HEK293T (cell line): ENCODE measurements around the gene TSPAN6.

Experiments
- ARNT ChIP-seq: fragments of 450-650 bp; IDR thresholded peaks from 2 replicates; pipeline ENCODE4 v1.6.1; 2017; ENCODE audit warnings: mild to moderate bottlenecking
- BHLHE40 ChIP-seq: fragments of 450-650 bp; IDR thresholded peaks from 2 replicates; pipeline ENCODE4 v1.6.1; 2016; ENCODE audit warnings: mild to moderate bottlenecking, moderate library complexity, borderline replicate concordance
- CTBP1 ChIP-seq: fragments of 450-650 bp; IDR thresholded peaks from 2 replicates; pipeline ENCODE4 v1.6.1; 2016; ENCODE audit warnings: borderline replicate concordance
- ELF4 ChIP-seq: fragments of 450-650 bp; IDR thresholded peaks from 2 replicates; pipeline ENCODE4 v1.6.1; 2017; ENCODE audit warnings: antibody characterized with exemption
- FOXK2 ChIP-seq: fragments of 450-650 bp; IDR thresholded peaks from 2 replicates; pipeline ENCODE4 v1.6.1; 2016; ENCODE audit warnings: mild to moderate bottlenecking
- FOXM1 ChIP-seq: fragments of 450-650 bp; IDR thresholded peaks from 2 replicates; pipeline ENCODE4 v1.6.1; 2017; ENCODE audit warnings: mild to moderate bottlenecking, borderline replicate concordance
- HDGF ChIP-seq: fragments of 450-650 bp; IDR thresholded peaks from 2 replicates; pipeline ENCODE4 v1.6.1; 2017; ENCODE audit warnings: antibody characterized with exemption, borderline replicate concordance
- LEF1 ChIP-seq: fragments of 450-650 bp; IDR thresholded peaks from 2 replicates; pipeline ENCODE4 v1.6.1; 2017; ENCODE audit warnings: mild to moderate bottlenecking, borderline replicate concordance
- NFRKB ChIP-seq: fragments of 450-650 bp; IDR thresholded peaks from 2 replicates; pipeline ENCODE4 v1.6.1; 2016; ENCODE audit warnings: mild to moderate bottlenecking, moderate library complexity
- SP1 ChIP-seq: fragments of 450-650 bp; IDR thresholded peaks from 2 replicates; pipeline ENCODE4 v1.6.1; 2017
- TARDBP ChIP-seq: fragments of 450-650 bp; IDR thresholded peaks from 2 replicates; pipeline ENCODE4 v1.6.1; 2016
- TF ChIP-seq, protein P1 (sequence below): fragments of 450-650 bp; IDR thresholded peaks from 2 replicates; pipeline ENCODE4 v1.6.1; 2016

DNA sequence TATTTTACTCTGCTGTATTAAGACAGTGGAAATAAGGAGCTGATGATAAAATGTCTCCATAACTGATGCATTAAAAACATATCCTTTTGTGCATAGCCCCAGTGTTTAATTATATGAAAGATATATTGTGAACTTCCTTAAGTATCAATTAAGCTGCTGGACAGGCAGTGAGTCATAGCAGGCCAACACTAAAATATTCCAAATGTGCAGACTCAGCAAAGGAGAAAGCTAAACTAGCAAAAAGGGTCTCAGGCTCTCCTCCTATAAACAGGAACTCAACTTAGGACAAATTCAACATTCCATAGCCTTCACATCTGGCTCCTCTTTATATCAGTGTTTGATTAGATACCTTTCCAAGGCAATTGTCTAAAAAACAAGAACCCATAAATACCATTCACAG is 36.3 kb downstream of the TSPAN6 start:
- TF ChIP-seq SP1: no peak
- no peak for TF ChIP-seq FOXM1
- no peak for TF ChIP-seq HDGF
- no peak for TF ChIP-seq ELF4
- no peak for TF ChIP-seq LEF1
- no peak for TF ChIP-seq TARDBP
- no peak for TF ChIP-seq BHLHE40
- TF ChIP-seq, protein P1, sequence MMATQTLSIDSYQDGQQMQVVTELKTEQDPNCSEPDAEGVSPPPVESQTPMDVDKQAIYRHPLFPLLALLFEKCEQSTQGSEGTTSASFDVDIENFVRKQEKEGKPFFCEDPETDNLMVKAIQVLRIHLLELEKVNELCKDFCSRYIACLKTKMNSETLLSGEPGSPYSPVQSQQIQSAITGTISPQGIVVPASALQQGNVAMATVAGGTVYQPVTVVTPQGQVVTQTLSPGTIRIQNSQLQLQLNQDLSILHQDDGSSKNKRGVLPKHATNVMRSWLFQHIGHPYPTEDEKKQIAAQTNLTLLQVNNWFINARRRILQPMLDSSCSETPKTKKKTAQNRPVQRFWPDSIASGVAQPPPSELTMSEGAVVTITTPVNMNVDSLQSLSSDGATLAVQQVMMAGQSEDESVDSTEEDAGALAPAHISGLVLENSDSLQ: no peak
- no peak for TF ChIP-seq FOXK2
- TF ChIP-seq NFRKB: no peak
- TF ChIP-seq CTBP1: no peak
- TF ChIP-seq ARNT: no peak
